ENCODE measurements around the gene ZFY. TPM values are rescaled to one million over a fixed set of nuclear protein-coding genes. Genes with fewer than 3 reads are reported as not detected.

Gene ZFY
- polyA plus RNA-seq, 1 experiment = 5.2 TPM

- ChIA-PET POLR2A (no interaction called here), CTCF (no interaction called here)
- no peak for DNase-seq (ENCODE audit: low read depth)
- no peak for TF ChIP-seq CTCF (IDR thresholded peaks at IDR 0.05; ENCODE audit: insufficient read depth, low read depth, low read length)
- Histone ChIP-seq H3K4me3 (ENCODE audit: low read depth, low read length) (no peak overlapping the region), H3K27me3 (ENCODE audit: control insufficient read depth, insufficient read depth, low read length) (no peaks in the 10 kb centered on the region), H3K36me3 (ENCODE audit: control insufficient read depth, insufficient read depth, low read length) (no peaks in the 10 kb centered on the region)
These were observed 77.0 kb downstream of the ZFY start for GRCh38 chrY:3012226-3012625.

- no peak for TF ChIP-seq CTCF (IDR thresholded peaks at IDR 0.05; ENCODE audit: insufficient read depth, low read depth, low read length)
- ChIA-PET POLR2A (interaction anchor here (0.6 kb wide), 1 partner anchor 13 kb away, joined by 6 read pairs; no protein-coding TSS in a partner anchor), CTCF (no interaction called here)
- Histone ChIP-seq H3K27me3 (ENCODE audit: control insufficient read depth, insufficient read depth, low read length) (no peaks in the 10 kb centered on the region), H3K4me3 (ENCODE audit: low read depth, low read length) (no peak overlapping the region), H3K36me3 (ENCODE audit: control insufficient read depth, insufficient read depth, low read length) (no peaks in the 10 kb centered on the region)
- DNase-seq (ENCODE audit: low read depth) = no peak
These were observed 81.4 kb downstream of the ZFY start for GRCh38 chrY:3016594-3016993.

- no peak for DNase-seq (ENCODE audit: low read depth)
- Histone ChIP-seq H3K36me3 (ENCODE audit: control insufficient read depth, insufficient read depth, low read length) (no peaks in the 10 kb centered on the region), H3K4me3 (ENCODE audit: low read depth, low read length) (no peak overlapping the region), H3K27me3 (ENCODE audit: control insufficient read depth, insufficient read depth, low read length) (no peaks in the 10 kb centered on the region)
- POLR2A ChIA-PET = no interaction called here
- CTCF ChIA-PET = interaction anchor here (0.8 kb wide), 1 partner anchor 14 kb away, joined by 4 read pairs; no protein-coding TSS in a partner anchor
- no peak for TF ChIP-seq CTCF (IDR thresholded peaks at IDR 0.05; ENCODE audit: insufficient read depth, low read depth, low read length)
These were observed 83.4 kb downstream of the ZFY start for GRCh38 chrY:3018546-3018945.

- Histone ChIP-seq H3K4me3 (ENCODE audit: low read depth, low read length) (no peak overlapping the region), H3K36me3 (ENCODE audit: control insufficient read depth, insufficient read depth, low read length) (no peaks in the 10 kb centered on the region), H3K27me3 (ENCODE audit: control insufficient read depth, insufficient read depth, low read length) (no peaks in the 10 kb centered on the region)
- no peak for DNase-seq (ENCODE audit: low read depth)
- POLR2A ChIA-PET = no interaction called here
- CTCF ChIA-PET = no interaction called here
- no peak for TF ChIP-seq CTCF (IDR thresholded peaks at IDR 0.05; ENCODE audit: insufficient read depth, low read depth, low read length)
These were observed 84.4 kb downstream of the ZFY start for GRCh38 chrY:3019584-3019983.

- DNase-seq (ENCODE audit: low read depth) = no peak
- Histone ChIP-seq H3K36me3 (ENCODE audit: control insufficient read depth, insufficient read depth, low read length) (no peaks in the 10 kb centered on the region), H3K27me3 (ENCODE audit: control insufficient read depth, insufficient read depth, low read length) (no peaks in the 10 kb centered on the region), H3K4me3 (ENCODE audit: low read depth, low read length) (no peak overlapping the region)
- no peak for TF ChIP-seq CTCF (IDR thresholded peaks at IDR 0.05; ENCODE audit: insufficient read depth, low read depth, low read length)
- POLR2A ChIA-PET = no interaction called here
- CTCF ChIA-PET = no interaction called here
These were observed 86.0 kb downstream of the ZFY start for GRCh38 chrY:3021176-3021575.
